ENCODE results near the gene TMEM184B. TPM values are rescaled to one million over a fixed set of nuclear protein-coding genes. Genes with fewer than 3 reads are reported as not detected.

TMEM184B gene
- total RNA-seq, 4 donors from 2014 or later, result 42.9 to 92.2 (median 74.5) TPM

- Histone ChIP-seq H3K27me3 (no peaks in the 10 kb centered on the region), H3K4me3 (replicated peaks in 1 of 3) (no peak overlapping the region), H3K9me3 (no peaks in the 10 kb centered on the region), H3K36me3 (no peaks in the 10 kb centered on the region), H3K4me1 (peaks cover 6 to 17% of the 10 kb centered on the region in 2 donors), H3K27ac (no peak overlapping the region)
- intact Hi-C loops (cut with DNase I), result no loop called here
- 91 to 95% methylated on average over 6 of the region's 6 CpGs for WGBS, 2 donors
- no peak for DNase-seq
- no peak for TF ChIP-seq POLR2A (IDR thresholded peaks at IDR 0.05)
- TF ChIP-seq CTCF (IDR thresholded peaks at IDR 0.05), result no peak
Measured at GRCh38 chr22:38213319-38213989, 59.4 kb downstream of the TMEM184B start.

- WGBS, 2 donors, result 63% methylated on average over 2 of the region's 2 CpGs
Measured at GRCh38 chr22:38212442-38212841, 60.4 kb downstream of the TMEM184B start.

GRCh38 chr22:38211556-38211955 lies 61.3 kb downstream of the TMEM184B start:
- H3K27me3 ChIP-seq, result no peaks in the 10 kb centered on the region
- intact Hi-C loops (cut with DNase I), result no loop called here
- H3K36me3 ChIP-seq, result no peaks in the 10 kb centered on the region
- H3K9me3 ChIP-seq, result no peaks in the 10 kb centered on the region
- no peak overlapping the region for H3K27ac ChIP-seq
- 96 to 99% methylated on average over 7 of the region's 7 CpGs for WGBS, 2 donors
- peaks cover 6 to 9% of the 10 kb centered on the region in 2 donors for H3K4me1 ChIP-seq
- no peak for DNase-seq
- TF ChIP-seq CTCF (IDR thresholded peaks at IDR 0.05), result no peak
- no peak for TF ChIP-seq POLR2A (IDR thresholded peaks at IDR 0.05)
- H3K4me3 ChIP-seq (replicated peaks in 1 of 3), result no peak overlapping the region

More at GRCh38 chr22:38212442-38212841, 60.4 kb downstream of the TMEM184B start:
- intact Hi-C loops (cut with DNase I), result no loop called here
- TF ChIP-seq POLR2A (IDR thresholded peaks at IDR 0.05) (no peak), CTCF (IDR thresholded peaks at IDR 0.05) (no peak)
- H3K4me1 ChIP-seq, result peaks cover 6 to 9% of the 10 kb centered on the region in 2 donors
- no peaks in the 10 kb centered on the region for H3K27me3 ChIP-seq
- no peak overlapping the region for H3K27ac ChIP-seq
- H3K36me3 ChIP-seq, result no peaks in the 10 kb centered on the region
- H3K9me3 ChIP-seq, result no peaks in the 10 kb centered on the region
- no peak for DNase-seq
- no peak overlapping the region for H3K4me3 ChIP-seq (replicated peaks in 1 of 3)

- no peak for TF ChIP-seq POLR2A (IDR thresholded peaks at IDR 0.05)
- TF ChIP-seq CTCF (IDR thresholded peaks at IDR 0.05), result no peak
- DNase-seq, result no peak
- no peaks in the 10 kb centered on the region for H3K9me3 ChIP-seq
- intact Hi-C loops (cut with DNase I), result no loop called here
- H3K4me3 ChIP-seq (replicated peaks in 1 of 3), result no peak overlapping the region
- peaks cover 7 to 21% of the 10 kb centered on the region in 2 donors for H3K4me1 ChIP-seq
- 91 to 94% methylated on average over 5 of the region's 6 CpGs for WGBS, 2 donors
- H3K27me3 ChIP-seq, result no peaks in the 10 kb centered on the region
- no peak overlapping the region for H3K27ac ChIP-seq
- no peaks in the 10 kb centered on the region for H3K36me3 ChIP-seq
Measured at GRCh38 chr22:38208551-38208968, 64.2 kb downstream of the TMEM184B start.

- no peak for TF ChIP-seq CTCF (IDR thresholded peaks at IDR 0.05)
- TF ChIP-seq POLR2A (IDR thresholded peaks at IDR 0.05), result no peak
- intact Hi-C loops (cut with DNase I), result no loop called here
- H3K4me3 ChIP-seq (replicated peaks in 1 of 3), result no peak overlapping the region
- H3K36me3 ChIP-seq, result no peaks in the 10 kb centered on the region
- H3K9me3 ChIP-seq, result no peaks in the 10 kb centered on the region
- no peak overlapping the region for H3K27ac ChIP-seq
- DNase-seq, result no peak
- H3K27me3 ChIP-seq, result no peaks in the 10 kb centered on the region
- H3K4me1 ChIP-seq, result peaks cover 10 to 25% of the 10 kb centered on the region in 2 donors
- 87 to 89% methylated on average over 4 to 7 of the region's 7 CpGs for WGBS, 2 donors
Measured at GRCh38 chr22:38207898-38208432, 64.8 kb downstream of the TMEM184B start.
